CD14-positive monocyte (primary cell): ENCODE data around the gene METAP1D. TPM values are rescaled to one million over a fixed set of nuclear protein-coding genes. Genes with fewer than 3 reads are reported as not detected.

Experiments used
- DNase-seq, 3 donors: peaks; one replicate each; pipeline ENCODE4 v3.0.0-alpha.2; 2011 to 2022
- H2AFZ ChIP-seq: 2 replicates; pipeline ENCODE4 v1.6.0; 2012; ENCODE audit warnings: mild to moderate bottlenecking, low read depth, low read length, inconsistent platforms; ENCODE audit not compliant: insufficient read depth, poor library complexity, severe bottlenecking
- H3K27ac ChIP-seq, 2 donors: 1 replicate in 1 of 2; 2 replicates in 1 of 2; pipeline ENCODE4 v1.5.1; 2012 to 2013; ENCODE audit warnings: low read length in 2 of 2, control low read depth in 1 of 2, inconsistent platforms in 1 of 2, low read depth in 1 of 2, mild to moderate bottlenecking in 1 of 2
- H3K27me3 ChIP-seq, 2 donors: one replicate each; pipeline versions ENCODE4 v1.6.0 to v1.6.1; 2011 to 2013; ENCODE audit warnings: low read length in 2 of 2; ENCODE audit not compliant: control insufficient read depth in 2 of 2, insufficient read depth in 2 of 2
- H3K36me3 ChIP-seq, 2 donors: replicated peaks in 1 of 2; 1 replicate in 1 of 2; 2 replicates in 1 of 2; pipeline versions ENCODE4 v1.5.1 to v1.6.1; 2012 to 2013; ENCODE audit warnings: low read length in 2 of 2, control low read depth in 1 of 2, inconsistent platforms in 1 of 2, mild to moderate bottlenecking in 1 of 2; ENCODE audit not compliant: insufficient read depth in 2 of 2, control insufficient read depth in 1 of 2
- H3K4me1 ChIP-seq, 2 donors: 1 replicate in 1 of 2; 2 replicates in 1 of 2; pipeline versions ENCODE4 v1.5.1 to v1.6.1; 2012 to 2013; ENCODE audit warnings: low read length in 2 of 2, control low read depth in 1 of 2, inconsistent platforms in 1 of 2, mild to moderate bottlenecking in 1 of 2, moderate library complexity in 1 of 2; ENCODE audit not compliant: insufficient read depth in 2 of 2, control insufficient read depth in 1 of 2
- H3K4me2 ChIP-seq: replicated peaks from 2 replicates; pipeline ENCODE3; 2012; ENCODE audit warnings: low read length, moderate library complexity, mild to moderate bottlenecking; ENCODE audit not compliant: poor library complexity, severe bottlenecking; ENCODE audit errors: extremely low read depth
- H3K4me3 ChIP-seq, 3 experiments: fragments of 200-600 bp in 1 of 3; sonication (generic) in 1 of 3; replicated peaks in 1 of 3; 1 replicate in 2 of 3; 2 replicates in 1 of 3; pipeline ENCODE4 v1.5.1; 2011 to 2013; ENCODE audit warnings: low read length in 3 of 3, mild to moderate bottlenecking in 3 of 3, control low read depth in 2 of 3, low read depth in 2 of 3, inconsistent platforms in 1 of 3, moderate library complexity in 1 of 3
- H3K79me2 ChIP-seq: 2 replicates; pipeline ENCODE4 v1.6.0; 2012; ENCODE audit warnings: mild to moderate bottlenecking, control low read depth, inconsistent platforms, low read length, moderate library complexity; ENCODE audit not compliant: insufficient read depth
- H3K9ac ChIP-seq: 2 replicates; pipeline ENCODE4 v1.6.0; 2017; ENCODE audit warnings: low read length, mild to moderate bottlenecking; ENCODE audit not compliant: insufficient read depth, poor library complexity, severe bottlenecking
- H3K9me3 ChIP-seq, 2 donors: replicated peaks in 1 of 2; 1 replicate in 1 of 2; 2 replicates in 1 of 2; pipeline versions ENCODE4 v1.5.1 to v1.6.1; 2012 to 2013; ENCODE audit warnings: low read length in 2 of 2, control low read depth in 1 of 2; ENCODE audit not compliant: control insufficient read depth in 1 of 2, insufficient read depth in 1 of 2
- H4K20me1 ChIP-seq: 2 replicates; pipeline ENCODE4 v1.6.0; 2012; ENCODE audit warnings: mild to moderate bottlenecking, low read length, control low read depth, moderate library complexity; ENCODE audit not compliant: insufficient read depth
- H3K27ac Mint-ChIP-seq, 7 donors: one replicate each; pipeline ENCODE4 v1.8.0; 2020; ENCODE audit warnings: mild to moderate bottlenecking in 7 of 7, mixed read lengths in 7 of 7, moderate library complexity in 6 of 7, inconsistent platforms in 2 of 7
- H3K27me3 Mint-ChIP-seq, 3 donors: one replicate each; pipeline ENCODE4 v1.8.0; 2021 to 2022; ENCODE audit warnings: low read depth in 3 of 3, mild to moderate bottlenecking in 3 of 3, mixed read lengths in 3 of 3, moderate library complexity in 3 of 3, inconsistent platforms in 1 of 3
- H3K36me3 Mint-ChIP-seq, 2 donors: one replicate each; pipeline ENCODE4 v1.8.0; 2020; ENCODE audit warnings: mixed read lengths in 2 of 2, inconsistent platforms in 1 of 2, mild to moderate bottlenecking in 1 of 2
- H3K4me1 Mint-ChIP-seq: one replicate; pipeline ENCODE4 v1.8.0; 2020; ENCODE audit warnings: mild to moderate bottlenecking, mixed read lengths
- H3K4me3 Mint-ChIP-seq, 2 donors: one replicate each; pipeline ENCODE4 v1.8.0; 2020; ENCODE audit warnings: mild to moderate bottlenecking in 2 of 2, mixed read lengths in 2 of 2, moderate library complexity in 1 of 2
- H3K9me3 Mint-ChIP-seq, 7 donors: one replicate each; pipeline ENCODE4 v1.8.0; 2020 to 2022; ENCODE audit warnings: mixed read lengths in 7 of 7, mild to moderate bottlenecking in 6 of 7, moderate library complexity in 6 of 7, inconsistent platforms in 2 of 7
- WGBS: methylation state at CpG from one replicate; pipeline ENCODE4 v1.1.5; 2013; ENCODE audit warnings: missing lambda C conversion rate; ENCODE audit not compliant: insufficient coverage; 5-methylcytosine and 5-hydroxymethylcytosine counted together
- intact Hi-C, 2 donors: fragments of 100-400 bp; cut with micrococcal nuclease; formaldehyde crosslinking; loops; one replicate each; pipeline versions ENCODE4 v1.15.0 to v1.15.1; 2023
- polyA plus RNA-seq, 3 donors: library from polyadenylated mRNA; depleted of rRNA in 1 of 3; unstranded in 2 of 3; stranded (reverse) in 1 of 3; fragments of 300-500 nt in 2 of 3; fragments of >200 nt in 1 of 3; fragmentation: Illumina TruSeq in 2 of 3; gene quantifications; 1 replicate in 2 of 3; 2 replicates in 1 of 3; pipeline ENCODE4 v1.2.3, GENCODE V29; 2012 to 2021
- TF ChIP-seq, protein P1 (sequence below): fragments of 200-600 bp; IDR thresholded peaks from one replicate; pipeline ENCODE4 v1.8.0; 2022; ENCODE audit warnings: antibody characterized with exemption, mild to moderate bottlenecking

METAP1D gene
- polyA plus RNA-seq, 3 donors: 0.37 to 1.7 (median 0.41) TPM

DNA sequence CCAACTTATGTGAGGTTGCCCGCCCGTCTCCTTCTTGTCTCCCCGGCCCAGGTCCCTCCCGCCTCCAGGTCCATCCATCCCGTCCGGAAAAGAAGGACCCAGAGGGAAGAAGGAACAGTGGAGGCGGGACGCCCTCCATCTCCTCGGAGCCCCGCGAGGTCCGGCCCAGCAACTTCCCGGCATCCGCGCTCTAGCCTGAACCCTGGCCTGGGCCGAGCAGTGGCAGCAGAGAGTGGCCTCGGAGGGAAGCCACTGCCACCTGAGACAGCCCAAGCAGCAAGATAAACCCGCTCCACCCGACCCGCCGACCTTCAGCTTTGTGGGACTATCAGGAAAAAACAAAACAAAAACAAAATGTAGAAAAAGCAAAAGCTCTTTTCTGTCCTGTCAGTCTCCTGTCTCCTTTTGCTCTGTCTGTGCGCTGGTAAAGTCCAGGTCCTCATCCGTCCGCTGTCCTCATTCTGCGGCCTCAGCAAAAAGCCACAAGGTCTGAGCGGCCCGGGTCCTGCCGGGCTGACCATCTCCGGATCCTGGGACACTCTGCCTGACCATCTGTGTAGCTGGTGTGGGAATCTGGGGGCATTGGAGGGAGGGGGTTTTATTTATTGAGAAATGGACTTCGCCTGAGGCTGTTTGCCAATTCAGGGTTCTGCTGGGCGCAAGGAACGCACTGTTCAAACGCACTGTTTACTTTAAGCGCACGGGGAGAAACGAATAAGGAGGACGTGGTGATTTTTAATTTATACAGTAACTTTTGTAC, 88.7 kb downstream of the METAP1D start:
- 11% methylated on average over 29 of the region's 37 CpGs for WGBS
- Mint-ChIP-seq H3K36me3 (peaks cover 20 to 38% of the 10 kb centered on the region in 2 donors), H3K27ac (peak overlapping the region in 1 of 7 donors; percentile 42), H3K9me3 (peaks cover 0 to 67% (median 53%) of the 10 kb centered on the region in 7 donors), H3K4me1 (peaks cover 65% of the 10 kb centered on the region), H3K27me3 (peaks cover 94 to 98% (median 98%) of the 10 kb centered on the region in 3 donors), H3K4me3 (peak overlapping the region in 1 of 2 donors; percentile 91)
- no peak overlapping the region for H3K9ac ChIP-seq
- H2AFZ ChIP-seq: no peak overlapping the region
- H3K9me3 ChIP-seq: peaks cover 13 to 69% of the 10 kb centered on the region in 2 donors
- H3K27me3 ChIP-seq: peaks cover 90 to 100% of the 10 kb centered on the region in 2 donors
- no peaks in the 10 kb centered on the region for H3K79me2 ChIP-seq
- TF ChIP-seq, protein P1, sequence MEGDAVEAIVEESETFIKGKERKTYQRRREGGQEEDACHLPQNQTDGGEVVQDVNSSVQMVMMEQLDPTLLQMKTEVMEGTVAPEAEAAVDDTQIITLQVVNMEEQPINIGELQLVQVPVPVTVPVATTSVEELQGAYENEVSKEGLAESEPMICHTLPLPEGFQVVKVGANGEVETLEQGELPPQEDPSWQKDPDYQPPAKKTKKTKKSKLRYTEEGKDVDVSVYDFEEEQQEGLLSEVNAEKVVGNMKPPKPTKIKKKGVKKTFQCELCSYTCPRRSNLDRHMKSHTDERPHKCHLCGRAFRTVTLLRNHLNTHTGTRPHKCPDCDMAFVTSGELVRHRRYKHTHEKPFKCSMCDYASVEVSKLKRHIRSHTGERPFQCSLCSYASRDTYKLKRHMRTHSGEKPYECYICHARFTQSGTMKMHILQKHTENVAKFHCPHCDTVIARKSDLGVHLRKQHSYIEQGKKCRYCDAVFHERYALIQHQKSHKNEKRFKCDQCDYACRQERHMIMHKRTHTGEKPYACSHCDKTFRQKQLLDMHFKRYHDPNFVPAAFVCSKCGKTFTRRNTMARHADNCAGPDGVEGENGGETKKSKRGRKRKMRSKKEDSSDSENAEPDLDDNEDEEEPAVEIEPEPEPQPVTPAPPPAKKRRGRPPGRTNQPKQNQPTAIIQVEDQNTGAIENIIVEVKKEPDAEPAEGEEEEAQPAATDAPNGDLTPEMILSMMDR: no peak
- no peak for DNase-seq
- H3K27ac ChIP-seq: no peak overlapping the region
- no peaks in the 10 kb centered on the region for H3K36me3 ChIP-seq
- peaks cover 45 to 56% of the 10 kb centered on the region in 2 donors for H3K4me1 ChIP-seq
- H3K4me2 ChIP-seq: no peak overlapping the region
- peaks cover 18% of the 10 kb centered on the region for H4K20me1 ChIP-seq
- H3K4me3 ChIP-seq: no peak overlapping the region
- intact Hi-C loops: no loop called here

DNA sequence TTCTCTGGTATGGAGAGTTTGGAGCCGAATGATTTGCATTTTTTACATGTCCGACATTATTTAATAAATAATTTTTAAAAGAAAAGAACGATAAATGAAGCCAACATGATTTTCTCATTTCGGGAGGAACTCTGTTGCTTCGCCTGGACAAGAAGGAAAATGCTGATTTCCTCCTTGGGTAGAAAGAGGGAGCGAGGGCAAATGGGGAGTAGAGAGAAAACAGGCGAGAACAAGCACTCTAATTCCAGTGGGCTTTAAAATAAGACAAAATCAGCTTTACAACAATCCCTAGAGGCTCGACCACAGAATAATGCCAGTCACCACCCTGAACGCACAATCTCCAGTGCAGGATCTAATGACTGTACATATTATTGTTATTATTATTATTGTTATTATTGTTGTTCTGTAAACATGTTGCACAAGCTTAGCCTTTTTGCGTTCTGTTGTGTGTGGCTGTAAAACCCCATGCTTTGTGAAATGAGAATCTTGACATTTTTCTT, 89.3 kb downstream of the METAP1D start:
- no peak overlapping the region for H3K27ac Mint-ChIP-seq
- peaks cover 65% of the 10 kb centered on the region for H3K4me1 Mint-ChIP-seq
- peaks cover 44 to 56% of the 10 kb centered on the region in 2 donors for H3K4me1 ChIP-seq
- H4K20me1 ChIP-seq: peaks cover 18% of the 10 kb centered on the region
- no peak overlapping the region for H3K9ac ChIP-seq
- H3K36me3 ChIP-seq: no peaks in the 10 kb centered on the region
- H3K27me3 Mint-ChIP-seq: peaks cover 94 to 98% (median 98%) of the 10 kb centered on the region in 3 donors
- H3K27ac ChIP-seq: no peak overlapping the region
- no peak overlapping the region for H3K4me2 ChIP-seq
- peaks cover 20 to 38% of the 10 kb centered on the region in 2 donors for H3K36me3 Mint-ChIP-seq
- peaks cover 13 to 64% of the 10 kb centered on the region in 2 donors for H3K9me3 ChIP-seq
- no peaks in the 10 kb centered on the region for H3K79me2 ChIP-seq
- DNase-seq: no peak
- intact Hi-C loops: no loop called here
- 14% methylated on average over 1 of the region's 10 CpGs for WGBS
- H2AFZ ChIP-seq: no peak overlapping the region
- H3K27me3 ChIP-seq: peaks cover 90 to 100% of the 10 kb centered on the region in 2 donors
- TF ChIP-seq, protein P1: no peak
- H3K4me3 Mint-ChIP-seq: peak overlapping the region in 1 of 2 donors; percentile 91
- no peak overlapping the region for H3K4me3 ChIP-seq
- H3K9me3 Mint-ChIP-seq: peaks cover 0 to 65% (median 49%) of the 10 kb centered on the region in 7 donors
